ENCODE data around the gene ZNF335. TPM values are rescaled to one million over a fixed set of nuclear protein-coding genes. Genes with fewer than 3 reads are reported as not detected.

ZNF335 gene
- total and polyA plus RNA-seq, 2 of the 13 experiments (the other 11 are each of a cell fraction or from before 2014, with no cell fraction given) = 9.7 to 13.7 TPM

DNA sequence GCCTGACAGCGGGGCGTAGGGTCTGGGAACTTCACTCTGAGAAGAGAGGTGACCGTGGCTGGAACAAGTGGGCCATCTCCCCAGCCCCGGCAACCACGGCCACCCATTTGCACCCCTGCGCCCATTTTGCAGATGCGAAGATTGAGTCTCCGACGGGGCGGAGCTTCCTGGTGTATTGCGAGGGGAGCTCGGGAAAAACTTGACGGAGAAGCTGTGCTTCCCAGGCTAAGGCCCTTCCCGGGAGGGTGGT is 653 bp downstream of the ZNF335 start (continued):
- TF ChIP-seq SP140L (CRISPR knock-in tag; IDR thresholded peaks at IDR 0.05; ENCODE audit: borderline replicate concordance) (peak; percentile 54; the same call in 1 of the 2 replicates), TP53 (CRISPR knock-in tag; conservative IDR thresholded peaks at IDR 0.05) (no peak), FOSL1 (CRISPR knock-in tag; IDR thresholded peaks at IDR 0.05; ENCODE audit: borderline replicate concordance) (no peak)

- Histone ChIP-seq H3K27me3 (ENCODE audit: control insufficient read depth in 1 of 2, insufficient read depth in 2 of 2, low read length in 2 of 2) (peaks cover 0 to 2% of the 10 kb centered on the region in 2 experiments; a peak in 1 of 5 replicates), H4K20me1 (ENCODE audit: insufficient read depth, low read length) (0 out of 2 replicates have a peak, but pooled peaks cover 2% of the 10 kb centered on the region), H3K9me3 (ENCODE audit: low read length) (no peaks in the 10 kb centered on the region), H3K36me3 (replicated peaks in 1 of 2; ENCODE audit: control insufficient read depth in 1 of 2, insufficient read depth in 2 of 2, low read length in 2 of 2) (peaks cover 20 to 28% of the 10 kb centered on the region in 2 experiments), H3K27ac (ENCODE audit: extremely low read length, insufficient read depth, low read length) (peak overlapping the region; percentile 98), H2AFZ (ENCODE audit: low read length) (no peak overlapping the region), H3K4me2 (ENCODE audit: low read depth, low read length) (peak overlapping the region; percentile 89), H3K9ac (ENCODE audit: insufficient read depth, low read depth, low read length) (peak overlapping the region; percentile 99), H3K79me2 (ENCODE audit: insufficient read depth, low read length) (peaks cover 6% of the 10 kb centered on the region), H3K4me1 (ENCODE audit: insufficient read depth, low read length) (peaks cover 26% of the 10 kb centered on the region), H3K4me3 (replicated peaks in 1 of 3; ENCODE audit: insufficient read depth in 1 of 3, low read depth in 2 of 3, low read length in 3 of 3) (peak overlapping the region; percentile 82 to 97 (median 96))
- BruUV-seq (replicated peaks) = no TSS peak
- 18% methylated on average over 15 of the region's 34 CpGs for WGBS (ENCODE audit: low lambda C conversion rate)
- ChIA-PET CTCF (ENCODE audit: low intra/inter-chr PET ratio, low total read pairs) (interaction anchor here (1.1 to 2.1 kb wide), 2 partner anchors 43 kb away, joined by 3 to 11 read pairs; no protein-coding TSS in a partner anchor), POLR2A (interaction anchor here (0.9 to 4.9 kb wide), 15 partner anchors 12 to 179 kb away, joined by 3 to 67 read pairs (median 9); partner anchors contain the start of genes CTSA, DNTTIP1, NEURL2 and PCIF1)
- ATAC-seq = peak; percentile 24
- no peak for DNase-seq (ENCODE audit: low spot score)
- intact Hi-C loops (cut with micrococcal nuclease; ENCODE audit: unreplicated experiment) = loop anchor here (5.0 kb wide), 4 partner anchors 39 to 629 kb away; partner anchors contain the start of genes NCOA5 and PCIF1
- no peak for FAIRE-seq
- in situ Hi-C loops (cut with HindIII; ENCODE audit: extremely low pct_ligation_motif_present, low pct_unique_long_range_greater_than_20kb) = no loop called here
- TF ChIP-seq HOXD1 (CRISPR knock-in tag; IDR thresholded peaks at IDR 0.05) (0 out of 2 replicates have a peak, but pooled peaks have one; percentile 19), ZNF850 (CRISPR knock-in tag; conservative IDR thresholded peaks at IDR 0.05) (peak; percentile 52), ZNF234 (CRISPR knock-in tag; conservative IDR thresholded peaks at IDR 0.05) (no peak), HMGA1 (CRISPR knock-in tag; conservative IDR thresholded peaks at IDR 0.05) (no peak), KMT2A (CRISPR knock-in tag; IDR thresholded peaks at IDR 0.05) (no peak), ZNF598 (CRISPR knock-in tag; IDR thresholded peaks at IDR 0.05; ENCODE audit: borderline replicate concordance) (peak; percentile 7; the same call in 1 of the 2 replicates), ZNF484 (CRISPR knock-in tag; IDR thresholded peaks at IDR 0.05; ENCODE audit: borderline replicate concordance, low read depth) (peak; percentile 66; the same call in 1 of the 2 replicates), ZFP62 (CRISPR knock-in tag; IDR thresholded peaks at IDR 0.05) (0 out of 2 replicates have a peak, but pooled peaks have one; percentile 24), NFATC3 (CRISPR knock-in tag; IDR thresholded peaks at IDR 0.05) (peak; percentile 6; the same call in 1 of the 2 replicates), MED8 (CRISPR knock-in tag; IDR thresholded peaks at IDR 0.05; ENCODE audit: insufficient replicate concordance) (peak; percentile 15), KLF13 (CRISPR knock-in tag; IDR thresholded peaks at IDR 0.05) (no peak), NFIB (CRISPR knock-in tag; IDR thresholded peaks at IDR 0.05; ENCODE audit: borderline replicate concordance) (0 out of 2 replicates have a peak, but pooled peaks have one; percentile 61)
- TF ChIP-seq, protein P1, sequence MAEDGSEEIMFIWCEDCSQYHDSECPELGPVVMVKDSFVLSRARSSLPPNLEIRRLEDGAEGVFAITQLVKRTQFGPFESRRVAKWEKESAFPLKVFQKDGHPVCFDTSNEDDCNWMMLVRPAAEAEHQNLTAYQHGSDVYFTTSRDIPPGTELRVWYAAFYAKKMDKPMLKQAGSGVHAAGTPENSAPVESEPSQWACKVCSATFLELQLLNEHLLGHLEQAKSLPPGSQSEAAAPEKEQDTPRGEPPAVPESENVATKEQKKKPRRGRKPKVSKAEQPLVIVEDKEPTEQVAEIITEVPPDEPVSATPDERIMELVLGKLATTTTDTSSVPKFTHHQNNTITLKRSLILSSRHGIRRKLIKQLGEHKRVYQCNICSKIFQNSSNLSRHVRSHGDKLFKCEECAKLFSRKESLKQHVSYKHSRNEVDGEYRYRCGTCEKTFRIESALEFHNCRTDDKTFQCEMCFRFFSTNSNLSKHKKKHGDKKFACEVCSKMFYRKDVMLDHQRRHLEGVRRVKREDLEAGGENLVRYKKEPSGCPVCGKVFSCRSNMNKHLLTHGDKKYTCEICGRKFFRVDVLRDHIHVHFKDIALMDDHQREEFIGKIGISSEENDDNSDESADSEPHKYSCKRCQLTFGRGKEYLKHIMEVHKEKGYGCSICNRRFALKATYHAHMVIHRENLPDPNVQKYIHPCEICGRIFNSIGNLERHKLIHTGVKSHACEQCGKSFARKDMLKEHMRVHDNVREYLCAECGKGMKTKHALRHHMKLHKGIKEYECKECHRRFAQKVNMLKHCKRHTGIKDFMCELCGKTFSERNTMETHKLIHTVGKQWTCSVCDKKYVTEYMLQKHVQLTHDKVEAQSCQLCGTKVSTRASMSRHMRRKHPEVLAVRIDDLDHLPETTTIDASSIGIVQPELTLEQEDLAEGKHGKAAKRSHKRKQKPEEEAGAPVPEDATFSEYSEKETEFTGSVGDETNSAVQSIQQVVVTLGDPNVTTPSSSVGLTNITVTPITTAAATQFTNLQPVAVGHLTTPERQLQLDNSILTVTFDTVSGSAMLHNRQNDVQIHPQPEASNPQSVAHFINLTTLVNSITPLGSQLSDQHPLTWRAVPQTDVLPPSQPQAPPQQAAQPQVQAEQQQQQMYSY (CRISPR knock-in tag; IDR thresholded peaks at IDR 0.05) = peak; percentile 64; the same call in 1 of the 2 replicates
- TF ChIP-seq, protein P2, sequence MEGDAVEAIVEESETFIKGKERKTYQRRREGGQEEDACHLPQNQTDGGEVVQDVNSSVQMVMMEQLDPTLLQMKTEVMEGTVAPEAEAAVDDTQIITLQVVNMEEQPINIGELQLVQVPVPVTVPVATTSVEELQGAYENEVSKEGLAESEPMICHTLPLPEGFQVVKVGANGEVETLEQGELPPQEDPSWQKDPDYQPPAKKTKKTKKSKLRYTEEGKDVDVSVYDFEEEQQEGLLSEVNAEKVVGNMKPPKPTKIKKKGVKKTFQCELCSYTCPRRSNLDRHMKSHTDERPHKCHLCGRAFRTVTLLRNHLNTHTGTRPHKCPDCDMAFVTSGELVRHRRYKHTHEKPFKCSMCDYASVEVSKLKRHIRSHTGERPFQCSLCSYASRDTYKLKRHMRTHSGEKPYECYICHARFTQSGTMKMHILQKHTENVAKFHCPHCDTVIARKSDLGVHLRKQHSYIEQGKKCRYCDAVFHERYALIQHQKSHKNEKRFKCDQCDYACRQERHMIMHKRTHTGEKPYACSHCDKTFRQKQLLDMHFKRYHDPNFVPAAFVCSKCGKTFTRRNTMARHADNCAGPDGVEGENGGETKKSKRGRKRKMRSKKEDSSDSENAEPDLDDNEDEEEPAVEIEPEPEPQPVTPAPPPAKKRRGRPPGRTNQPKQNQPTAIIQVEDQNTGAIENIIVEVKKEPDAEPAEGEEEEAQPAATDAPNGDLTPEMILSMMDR (CRISPR knock-in tag; IDR thresholded peaks at IDR 0.05) = peak; percentile 5; the same call in 1 of the 2 replicates
Observed at GRCh38 chr20:45970646-45971424, 1.2 kb downstream of the ZNF335 start.

Data from HepG2 (cell line).